GM18502 (cell line): ENCODE results near the gene GLDC.

Experiments used
- ATAC-seq: cut with Tn5 transposase; IDR thresholded peaks from one replicate; pipeline ENCODE4 v1.9.1; 2021; ENCODE audit warnings: mild to moderate bottlenecking; ENCODE audit not compliant: unreplicated experiment, poor library complexity

GLDC gene

DNA sequence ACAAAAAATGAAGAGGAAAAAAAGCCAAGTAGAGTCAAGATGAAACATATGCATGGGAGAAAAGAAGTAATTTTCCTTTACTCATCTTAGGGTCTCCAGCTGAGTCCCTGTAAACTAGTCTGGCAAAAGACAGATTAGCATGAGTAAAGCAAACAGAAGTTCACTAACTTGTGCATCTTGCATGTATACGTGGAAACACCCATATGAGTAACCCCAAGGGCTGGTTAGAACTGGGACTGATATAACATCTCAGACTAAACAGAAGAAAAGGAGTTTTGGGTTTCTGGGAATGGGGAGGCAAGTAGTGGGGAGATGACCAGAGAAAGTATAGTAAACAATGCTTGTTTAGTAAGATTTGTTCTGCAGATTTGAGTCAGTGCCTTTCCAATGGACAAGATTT is 20.1 kb upstream of the GLDC start:
- no peak for ATAC-seq

DNA sequence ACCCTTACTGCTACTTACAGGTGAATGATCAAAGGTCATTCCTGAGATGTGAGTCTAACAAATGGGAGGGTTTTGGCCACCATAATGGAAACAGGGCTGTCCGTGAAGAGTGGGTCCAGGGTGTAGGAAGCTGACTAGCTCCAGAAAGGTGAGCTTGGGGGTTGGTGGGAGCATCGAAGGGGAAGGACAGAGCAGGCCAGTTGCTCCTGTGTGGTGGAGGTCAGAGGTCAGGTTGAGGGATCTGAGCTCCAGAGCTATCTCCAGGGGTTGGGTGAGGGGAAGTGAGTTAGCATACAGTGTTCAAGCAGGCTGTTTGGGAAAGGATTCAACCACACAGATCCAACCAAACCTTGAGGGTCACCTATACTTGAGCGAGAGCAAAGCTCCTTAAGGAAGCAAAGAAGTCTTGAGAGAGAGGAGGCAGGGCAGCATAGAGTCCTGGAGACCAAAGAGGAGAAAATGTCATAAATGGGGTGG is 18.7 kb upstream of the GLDC start:
- ATAC-seq, result no peak

DNA sequence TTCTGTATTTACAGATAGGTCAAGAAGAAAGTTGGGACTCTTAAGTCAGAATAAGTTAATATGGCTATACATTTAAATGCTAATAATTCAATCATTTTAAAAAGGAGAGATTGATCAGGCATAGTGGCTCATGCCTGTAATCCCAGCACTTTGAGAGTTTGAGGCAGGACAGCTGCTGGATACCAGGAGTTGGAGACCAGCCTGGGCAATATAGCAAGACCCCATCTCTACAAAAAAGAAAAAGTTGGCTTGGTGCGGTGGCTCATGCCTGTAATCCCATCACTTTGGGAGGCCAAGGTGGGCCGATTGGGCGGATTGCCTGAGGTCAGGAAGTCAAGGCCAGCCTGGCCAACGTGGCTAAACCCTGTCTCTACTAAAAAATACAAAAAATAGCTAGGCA is 15.0 kb upstream of the GLDC start:
- ATAC-seq, result no peak

DNA sequence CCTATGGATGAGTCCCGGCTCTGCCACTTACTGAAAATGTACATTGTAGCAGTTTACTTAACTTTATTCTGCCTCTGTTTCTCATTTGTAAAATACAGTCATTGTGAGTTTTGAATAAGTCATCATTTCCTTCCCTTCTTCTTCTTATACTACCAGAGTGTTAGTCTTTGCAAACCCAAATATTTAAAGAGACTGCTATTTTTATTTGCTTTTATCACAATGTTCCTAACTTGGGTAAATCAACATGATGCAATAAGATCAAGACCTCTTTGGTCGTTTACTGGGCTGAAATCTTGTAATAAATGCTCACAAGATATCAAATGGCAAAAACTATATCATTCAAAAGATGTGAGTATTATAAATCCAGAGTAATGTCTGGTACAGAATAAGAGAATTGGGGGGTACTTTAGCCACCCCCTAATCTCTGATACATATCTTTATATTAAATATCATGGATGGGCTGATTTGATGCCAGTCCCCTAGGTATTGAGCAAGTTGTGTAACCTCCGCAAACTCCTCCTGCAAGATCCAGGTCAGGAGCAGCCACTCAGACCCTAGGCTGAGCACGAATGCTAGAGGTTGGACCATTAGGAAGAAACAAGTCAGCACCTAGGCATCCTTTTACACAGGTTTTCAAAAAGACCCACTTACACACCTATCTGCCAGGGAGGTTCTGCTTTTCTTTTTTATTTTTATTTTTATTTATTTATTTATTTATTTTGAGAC is 13.3 kb upstream of the GLDC start:
- ATAC-seq, result no peak

DNA sequence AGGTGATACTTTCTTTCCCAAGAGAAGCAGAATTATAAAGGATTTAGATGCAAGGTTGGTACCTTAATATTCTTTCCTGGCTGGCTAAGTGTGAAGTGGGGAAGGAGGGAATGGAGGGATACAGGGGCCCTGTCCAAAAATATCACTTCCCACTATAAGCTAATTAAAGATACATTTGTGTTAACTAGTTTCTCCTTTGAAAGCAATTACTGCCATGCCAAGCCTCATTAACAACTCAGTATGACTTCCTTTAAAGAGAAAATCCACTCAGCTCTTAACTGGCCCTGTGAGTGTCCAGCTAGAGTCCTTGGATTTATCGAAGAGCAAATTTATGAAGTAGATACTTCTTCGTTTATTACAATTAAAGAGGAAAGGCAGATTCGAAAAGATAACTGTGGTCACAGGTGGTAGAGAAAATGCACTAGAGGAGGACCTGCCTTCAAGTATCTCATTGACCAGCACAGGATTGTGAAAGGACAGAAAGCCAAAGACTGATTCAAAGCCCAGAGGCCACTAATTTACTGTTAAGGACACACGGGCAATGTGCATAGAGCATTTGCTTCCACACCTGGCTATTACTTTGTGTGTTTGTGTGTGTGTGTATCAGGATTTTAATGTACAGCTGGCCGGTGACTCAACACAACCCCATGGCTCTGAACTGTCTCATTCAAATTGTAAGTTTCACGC is 11.2 kb upstream of the GLDC start:
- ATAC-seq, result no peak

DNA sequence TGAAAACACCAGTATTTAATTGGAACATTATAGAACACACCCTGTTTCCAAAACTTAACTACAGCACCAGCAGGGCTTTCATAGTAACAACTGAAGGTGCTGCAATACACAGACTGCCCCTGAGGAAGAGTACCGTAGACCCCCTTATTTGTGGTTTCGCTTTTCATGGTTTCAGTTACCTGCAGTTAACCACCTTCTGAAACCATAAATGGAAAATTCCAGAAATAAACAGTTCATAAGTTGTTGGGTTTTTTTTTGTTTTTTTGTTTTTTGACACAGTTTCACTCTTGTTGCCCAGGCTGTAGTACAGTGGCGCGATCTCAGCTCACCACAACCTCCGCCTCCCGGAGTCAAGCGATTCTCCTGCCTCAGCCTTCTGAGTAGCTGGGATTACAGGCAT is 9.5 kb upstream of the GLDC start:
- ATAC-seq, result peak; percentile 91

DNA sequence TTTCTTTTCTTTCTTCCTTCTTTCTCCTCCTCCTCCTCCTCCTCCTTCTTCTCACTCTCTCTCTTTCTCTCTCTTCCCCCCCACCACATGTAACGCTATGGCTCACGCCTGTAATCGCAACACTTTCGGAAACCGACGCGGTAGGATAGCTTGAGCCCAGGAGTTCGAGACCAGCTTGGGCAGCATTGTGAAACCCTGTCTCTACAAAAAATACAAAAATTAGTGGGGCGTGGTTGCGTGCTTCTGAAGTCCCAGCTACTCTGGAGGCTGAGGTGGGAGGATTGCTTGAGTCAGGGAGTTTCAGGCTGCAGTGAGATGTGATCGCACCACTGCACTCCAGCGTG is 736 bp upstream of the GLDC start:
- ATAC-seq, result peak; percentile 34

DNA sequence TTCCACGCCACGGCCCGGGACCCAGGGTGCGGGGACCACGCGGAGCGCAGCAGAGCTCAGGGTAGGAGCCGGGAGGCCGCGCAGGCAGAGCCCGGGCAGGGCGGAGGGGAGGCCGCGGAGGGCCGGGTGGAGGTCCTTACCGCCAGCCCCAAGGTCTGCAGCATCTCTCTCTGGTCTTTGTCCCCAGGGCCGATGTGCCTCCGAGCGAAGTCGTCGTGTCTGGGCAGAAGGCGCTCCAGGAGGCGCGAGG is 499 bp downstream of the GLDC start:
- peak; percentile 33 for ATAC-seq

DNA sequence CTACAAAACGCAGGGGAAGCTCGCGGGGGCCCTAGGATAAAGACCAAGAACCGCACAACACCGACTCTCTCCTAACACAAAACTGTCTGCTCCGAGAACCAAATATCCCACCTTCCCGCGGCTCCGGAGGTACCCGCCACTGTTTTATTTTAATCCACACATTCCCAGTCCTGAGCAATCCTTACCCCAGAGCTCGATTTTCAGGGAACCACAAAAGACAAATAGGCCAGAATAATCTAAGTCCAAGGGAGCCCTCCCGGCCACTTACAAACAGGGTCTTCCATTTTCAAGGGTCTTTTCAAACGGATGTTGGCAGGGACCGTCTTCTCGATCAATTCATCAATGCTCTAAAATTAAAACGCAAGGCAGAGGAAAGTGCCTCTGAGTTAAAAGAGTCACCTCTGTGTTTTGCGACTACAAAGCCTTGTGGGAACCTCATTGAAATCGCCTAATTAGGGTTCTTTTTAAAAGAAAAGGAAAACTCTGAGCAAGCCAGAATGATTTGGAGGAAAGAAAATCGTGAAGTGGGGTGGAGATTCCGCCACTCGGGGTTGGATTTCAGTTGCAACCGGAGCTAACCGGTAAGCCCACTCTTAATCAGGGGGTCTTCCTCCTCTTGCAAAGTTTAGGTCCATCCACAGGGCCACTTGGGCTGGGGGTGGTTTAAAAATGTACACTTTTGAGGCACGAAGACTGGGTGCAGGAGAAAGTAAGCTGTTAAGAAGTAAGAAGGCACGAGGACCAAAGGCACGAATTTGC is 1.0 kb downstream of the GLDC start:
- ATAC-seq, result no peak

DNA sequence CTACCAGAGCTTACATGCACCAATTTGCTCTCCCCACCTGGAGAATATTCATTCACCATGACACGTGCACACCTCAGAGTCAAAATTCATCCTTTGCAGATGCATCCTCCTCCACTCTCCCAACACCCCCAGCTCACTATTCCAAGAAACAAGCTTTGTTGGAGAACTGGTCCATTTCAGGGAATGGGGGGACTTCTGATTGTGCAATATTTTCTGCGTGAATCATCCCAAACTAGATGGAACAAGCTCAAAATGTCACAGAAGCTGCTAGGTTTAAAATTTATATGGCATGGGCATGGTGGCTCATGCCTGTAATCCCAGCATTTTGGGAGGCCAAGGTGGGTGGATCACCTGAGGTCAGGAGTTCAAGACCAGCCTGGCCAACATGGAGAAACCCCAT is 3.6 kb downstream of the GLDC start:
- ATAC-seq, result no peak

DNA sequence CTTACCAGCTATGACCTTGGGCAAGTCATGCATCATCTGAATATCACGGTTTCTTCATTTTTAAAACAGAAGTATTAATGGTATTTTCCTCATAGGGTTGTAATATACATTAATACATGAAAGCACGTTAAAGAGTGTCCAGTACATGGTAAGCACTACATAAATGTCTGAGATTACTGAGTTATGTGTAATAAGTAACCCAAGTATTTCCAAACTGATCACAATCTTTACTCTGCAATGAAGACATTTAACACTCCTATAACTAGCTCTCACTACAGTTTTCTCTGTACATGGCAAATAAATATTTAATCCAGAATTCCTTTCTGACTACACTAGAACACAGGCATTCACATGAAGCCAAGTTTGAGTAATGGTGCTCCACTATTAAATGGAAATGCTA is 4.0 kb downstream of the GLDC start:
- no peak for ATAC-seq

DNA sequence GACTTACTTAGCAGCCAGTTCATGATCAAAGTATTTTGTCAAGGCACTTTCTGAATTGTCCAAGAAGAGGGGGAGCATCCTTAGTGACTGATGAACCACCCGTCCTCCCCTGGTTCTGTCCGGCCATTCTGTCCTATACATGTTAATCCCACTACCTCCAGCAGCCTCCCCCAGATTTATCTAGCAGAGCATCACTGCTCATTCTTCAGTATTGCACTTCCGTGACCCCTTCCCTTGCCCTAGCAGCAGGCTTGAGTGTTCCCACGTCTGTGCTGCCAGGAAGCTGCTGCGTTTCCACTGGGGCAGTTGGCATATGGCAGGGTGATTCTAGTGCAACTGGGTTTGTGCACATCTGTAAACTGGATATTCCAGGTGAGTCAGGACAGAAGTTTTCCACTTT is 4.5 kb downstream of the GLDC start:
- ATAC-seq, result no peak

DNA sequence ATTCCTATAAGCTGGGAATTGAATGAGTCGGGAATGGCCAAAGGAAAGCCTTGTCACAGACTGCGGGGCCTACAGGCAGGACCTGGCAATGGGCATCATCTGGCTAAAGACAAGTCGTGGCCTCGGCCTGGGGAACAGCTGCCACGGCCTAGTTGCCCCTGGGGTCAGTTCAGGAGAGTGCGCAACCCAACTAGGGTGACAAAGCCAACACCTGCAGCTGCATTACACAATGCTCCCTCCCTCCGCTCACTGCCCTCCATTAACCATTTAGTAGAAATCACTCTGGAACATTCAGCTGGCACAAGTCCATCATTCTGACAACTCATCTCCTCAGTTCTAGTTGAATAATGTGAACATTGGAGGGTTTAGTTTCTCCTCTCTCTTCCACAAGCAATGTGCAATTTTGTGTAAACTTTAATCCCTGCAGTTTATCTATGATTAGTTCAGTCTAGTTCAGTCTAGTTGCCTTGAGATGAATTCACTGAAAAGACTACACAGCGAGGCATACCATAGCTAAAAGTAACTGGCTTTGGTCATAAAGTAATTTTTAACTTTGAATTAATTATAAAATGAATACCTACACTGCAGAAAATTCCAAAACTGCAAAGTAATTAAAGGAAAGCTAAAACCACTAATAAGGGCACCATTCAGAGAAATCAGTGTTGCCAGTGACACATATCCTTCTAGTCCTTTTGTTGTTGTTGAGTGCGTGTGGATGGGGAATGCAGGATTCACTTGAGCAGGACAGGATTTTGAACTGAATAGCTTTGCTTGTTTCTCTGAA is 5.1 kb downstream of the GLDC start:
- ATAC-seq, result no peak

DNA sequence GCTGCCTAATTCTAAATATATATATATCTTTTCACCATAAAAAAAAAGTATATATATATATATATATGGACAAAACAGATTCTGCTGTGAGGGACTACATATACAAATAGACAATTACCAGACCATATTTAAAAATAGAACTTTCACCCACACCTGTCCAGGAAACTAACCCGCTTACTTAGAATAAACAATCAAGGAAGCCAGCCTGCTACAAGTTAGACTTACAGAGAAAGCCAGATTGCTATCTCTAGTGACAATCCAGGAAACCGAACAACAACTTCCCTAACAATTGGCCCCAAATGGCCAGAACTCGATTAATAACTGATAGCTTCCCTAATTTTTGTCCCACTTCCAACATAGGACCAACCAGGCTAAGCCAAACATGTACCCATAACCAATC is 5.9 kb downstream of the GLDC start:
- ATAC-seq, result peak; percentile 39

DNA sequence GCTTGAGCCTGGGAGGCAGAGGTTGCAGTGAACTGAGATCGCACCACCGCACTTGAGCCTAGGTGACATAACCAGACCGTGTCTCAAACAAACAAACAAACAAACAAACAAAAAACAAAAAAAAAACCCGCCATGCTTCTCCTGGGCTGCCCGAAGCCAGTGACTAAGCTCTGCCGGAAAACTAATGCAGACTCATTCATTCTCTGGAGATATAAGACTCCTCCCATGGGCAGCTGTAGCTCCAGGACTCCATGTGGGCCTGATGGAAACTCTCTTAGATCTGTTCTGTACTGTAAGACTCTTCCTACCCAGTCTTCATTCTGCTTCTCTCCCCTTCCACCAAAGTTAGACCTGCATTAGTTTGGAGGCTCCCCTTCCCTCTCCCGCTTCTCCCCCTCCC is 11.1 kb downstream of the GLDC start:
- no peak for ATAC-seq

DNA sequence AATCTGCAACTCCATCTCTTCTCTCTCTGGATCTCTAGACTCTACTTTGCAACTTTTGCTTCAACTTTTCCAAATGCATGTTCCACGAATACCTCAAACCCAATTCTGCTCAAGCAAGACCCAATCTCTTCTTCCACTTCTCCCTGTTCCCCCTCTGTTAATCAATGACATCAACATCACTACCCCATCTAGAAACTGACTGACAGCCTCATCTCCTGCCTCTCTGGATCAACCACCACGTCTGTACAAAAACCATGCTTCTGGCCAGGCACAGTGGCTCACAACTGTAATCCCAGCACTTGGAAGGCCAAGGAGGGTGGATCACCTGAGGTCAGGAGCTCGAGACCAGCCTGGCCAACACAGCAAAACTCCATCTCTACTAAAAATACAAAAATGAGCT is 12.2 kb downstream of the GLDC start:
- no peak for ATAC-seq

DNA sequence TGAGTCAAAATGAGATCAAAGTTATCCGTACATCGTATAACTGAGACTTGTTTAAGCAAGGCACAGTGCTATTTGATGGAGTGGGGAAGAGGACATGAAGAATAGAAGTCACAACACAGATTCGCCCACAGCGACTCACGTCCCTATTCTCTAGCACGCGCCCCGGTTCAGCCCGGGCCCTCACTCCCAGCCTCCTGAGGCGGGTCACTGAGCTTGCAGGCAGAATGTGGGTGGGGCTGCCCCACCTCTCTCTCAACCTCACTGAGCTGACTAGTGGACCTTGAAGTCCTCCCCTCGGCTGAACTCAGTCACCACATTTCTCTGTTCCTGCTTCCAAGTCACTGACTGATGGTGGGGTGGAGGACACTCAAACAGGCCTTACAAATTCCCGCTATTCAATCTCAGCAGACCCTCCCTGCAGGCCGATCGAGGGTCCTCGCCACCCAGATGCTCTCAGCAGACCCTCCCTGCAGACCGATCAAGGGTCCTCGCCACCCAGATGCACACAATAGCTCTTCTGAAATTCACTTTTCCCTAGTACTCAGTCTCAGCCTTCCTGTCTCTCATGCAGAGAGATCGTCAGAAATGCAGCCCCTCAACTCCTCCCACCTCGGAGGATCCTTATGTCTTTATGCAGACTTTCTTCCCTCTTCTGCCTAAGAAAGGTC is 12.9 kb downstream of the GLDC start:
- peak; percentile 99 for ATAC-seq

DNA sequence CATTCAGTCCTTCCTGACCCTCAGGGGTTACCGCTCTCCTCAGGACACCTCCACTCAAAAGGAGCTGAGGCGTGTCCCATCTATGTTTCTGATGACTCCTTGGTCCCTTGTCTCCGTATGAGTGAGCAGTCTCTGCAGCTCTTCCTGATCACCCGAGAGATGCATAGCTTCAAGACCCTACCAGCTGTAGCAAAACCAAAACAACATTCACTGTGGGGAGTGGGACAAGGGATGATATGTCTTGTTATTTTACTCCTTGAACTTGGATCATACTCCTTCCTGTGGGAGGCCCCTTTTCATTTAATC is 14.4 kb downstream of the GLDC start:
- no peak for ATAC-seq

DNA sequence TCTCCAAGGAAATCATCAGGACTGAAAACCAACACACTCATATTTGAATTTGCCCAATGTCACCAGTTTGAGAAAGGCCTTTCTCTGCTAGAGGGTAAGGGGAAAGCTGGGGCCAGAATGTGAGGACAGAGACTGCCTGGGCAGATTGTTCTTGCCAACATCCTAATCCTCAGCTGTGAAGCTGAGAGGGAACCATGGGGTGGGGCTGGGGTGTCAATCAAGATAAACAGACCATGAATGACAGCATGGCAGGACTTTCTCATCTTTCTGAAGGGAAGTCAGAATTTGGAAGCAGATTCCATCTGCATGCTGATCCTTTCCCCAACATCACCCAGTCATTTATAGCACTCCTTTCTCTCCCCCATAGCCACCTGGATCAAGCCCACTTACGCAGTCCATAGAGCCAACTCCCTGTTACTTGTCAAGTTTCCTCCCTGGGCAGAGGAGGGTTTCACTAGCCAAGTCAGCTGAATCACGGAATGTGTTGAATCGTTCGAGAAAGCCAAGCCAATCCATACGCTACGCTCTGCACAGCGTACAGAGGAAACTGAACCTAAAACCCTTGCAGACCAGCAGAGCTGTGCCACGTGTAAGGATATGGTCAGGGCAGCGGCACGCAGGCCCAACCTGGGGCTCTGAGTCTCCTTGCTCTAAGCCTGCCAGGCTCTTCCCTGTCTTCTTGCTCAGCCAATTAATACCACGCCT is 14.9 kb downstream of the GLDC start:
- no peak for ATAC-seq

DNA sequence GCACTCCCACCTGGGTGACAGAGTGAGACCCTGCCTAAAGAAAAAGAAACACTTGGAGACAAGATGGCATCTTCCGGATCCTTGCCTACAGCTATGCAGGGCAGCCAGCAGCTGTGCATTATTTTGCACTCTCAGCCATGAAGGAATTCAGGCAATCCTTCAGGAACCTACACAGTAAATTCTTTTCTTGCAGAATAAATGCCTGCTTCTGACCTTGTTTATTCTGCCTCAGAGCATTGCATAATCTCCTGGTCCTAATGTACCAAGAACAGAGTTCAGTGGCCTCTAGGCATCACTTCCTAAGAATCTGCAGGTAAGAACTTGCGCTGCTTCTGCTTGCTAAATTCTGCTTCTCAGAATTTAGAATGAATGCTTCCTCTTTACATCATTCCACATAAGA is 16.8 kb downstream of the GLDC start:
- no peak for ATAC-seq
